Nephron progenitor cell (in vitro differentiated cells): Measurements from ENCODE around the gene AP3B2.
A peak's percentile ranks its signal among the peaks of the same experiment; 100 is the strongest.
"Not testable (repeated sequence)": the region's sequence is repeated elsewhere in the genome, so short reads cannot be mapped to it uniquely, and the experiment has no call there.

Source experiments
- DNase-seq: peaks from one replicate; pipeline ENCODE4 v3.0.0; 2021
- H3K27ac Mint-ChIP-seq: 2 replicates; pipeline ENCODE4 v1.8.0; 2021; ENCODE audit warnings: mild to moderate bottlenecking, moderate library complexity, mixed read lengths
- H3K27me3 Mint-ChIP-seq: 2 replicates; pipeline ENCODE4 v1.8.0; 2021; ENCODE audit warnings: mild to moderate bottlenecking, low read depth, mixed read lengths; ENCODE audit not compliant: poor library complexity
- H3K36me3 Mint-ChIP-seq: 2 replicates; pipeline ENCODE4 v1.8.0; 2021; ENCODE audit warnings: low read depth, mixed read lengths
- H3K4me1 Mint-ChIP-seq: 2 replicates; pipeline ENCODE4 v1.8.0; 2021; ENCODE audit warnings: mixed read lengths
- H3K4me3 Mint-ChIP-seq: 2 replicates; pipeline ENCODE4 v1.8.0; 2021; ENCODE audit warnings: mild to moderate bottlenecking, moderate library complexity, mixed read lengths
- H3K9me3 Mint-ChIP-seq: 2 replicates; pipeline ENCODE4 v1.8.0; 2021; ENCODE audit warnings: mild to moderate bottlenecking, moderate library complexity, mixed read lengths
- TF ChIP-seq, protein P1 (sequence below): fragments of 200-600 bp; sonication (generic); IDR thresholded peaks from 2 replicates; pipeline ENCODE4 v1.5.0; 2021; ENCODE audit warnings: antibody characterized with exemption

The AP3B2 gene

DNA sequence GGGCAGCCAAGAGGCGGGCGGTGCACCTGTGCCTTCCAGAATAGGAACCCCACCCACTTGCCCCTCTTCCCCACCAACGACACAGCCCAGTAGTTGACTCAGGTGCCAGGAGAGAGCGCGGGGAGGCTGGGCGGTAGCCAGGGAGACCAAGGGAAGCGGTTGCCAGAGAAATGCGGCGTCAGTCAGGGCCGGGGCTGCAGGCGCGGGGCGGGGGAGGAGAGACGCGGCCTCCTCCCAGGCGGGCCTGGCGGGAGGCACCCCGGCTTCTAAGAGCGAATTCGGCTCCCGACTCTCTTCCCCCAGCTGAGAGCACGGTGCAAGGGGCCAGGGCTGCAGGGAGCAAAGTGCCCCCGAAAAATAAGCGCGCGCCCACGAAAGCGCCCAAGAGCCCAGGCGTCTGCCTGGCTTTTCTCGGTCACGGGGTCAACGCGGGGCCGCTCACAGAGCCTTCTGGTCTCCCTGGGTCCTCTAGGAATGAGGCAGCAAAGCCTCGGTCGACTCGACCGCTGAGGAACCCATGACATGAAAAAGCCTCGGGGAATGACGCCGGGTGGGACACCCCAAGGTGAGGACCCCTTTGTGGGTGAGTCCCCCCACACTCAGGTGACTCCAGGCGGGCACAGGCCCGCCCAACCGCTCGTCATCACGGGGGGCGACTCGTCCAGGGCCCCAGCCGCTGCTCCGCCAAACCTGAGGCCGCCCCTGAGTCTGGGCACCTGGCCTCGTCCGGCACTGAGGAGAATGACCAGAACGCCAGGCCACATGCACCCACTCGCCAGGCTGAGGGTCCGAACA lies 63.2 kb downstream of the AP3B2 start:
- peaks cover 95% of the 10 kb centered on the region for H3K27me3 Mint-ChIP-seq
- H3K36me3 Mint-ChIP-seq: no peaks in the 10 kb centered on the region
- TF ChIP-seq, protein P1, sequence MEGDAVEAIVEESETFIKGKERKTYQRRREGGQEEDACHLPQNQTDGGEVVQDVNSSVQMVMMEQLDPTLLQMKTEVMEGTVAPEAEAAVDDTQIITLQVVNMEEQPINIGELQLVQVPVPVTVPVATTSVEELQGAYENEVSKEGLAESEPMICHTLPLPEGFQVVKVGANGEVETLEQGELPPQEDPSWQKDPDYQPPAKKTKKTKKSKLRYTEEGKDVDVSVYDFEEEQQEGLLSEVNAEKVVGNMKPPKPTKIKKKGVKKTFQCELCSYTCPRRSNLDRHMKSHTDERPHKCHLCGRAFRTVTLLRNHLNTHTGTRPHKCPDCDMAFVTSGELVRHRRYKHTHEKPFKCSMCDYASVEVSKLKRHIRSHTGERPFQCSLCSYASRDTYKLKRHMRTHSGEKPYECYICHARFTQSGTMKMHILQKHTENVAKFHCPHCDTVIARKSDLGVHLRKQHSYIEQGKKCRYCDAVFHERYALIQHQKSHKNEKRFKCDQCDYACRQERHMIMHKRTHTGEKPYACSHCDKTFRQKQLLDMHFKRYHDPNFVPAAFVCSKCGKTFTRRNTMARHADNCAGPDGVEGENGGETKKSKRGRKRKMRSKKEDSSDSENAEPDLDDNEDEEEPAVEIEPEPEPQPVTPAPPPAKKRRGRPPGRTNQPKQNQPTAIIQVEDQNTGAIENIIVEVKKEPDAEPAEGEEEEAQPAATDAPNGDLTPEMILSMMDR: no peak
- peaks cover 3% of the 10 kb centered on the region for H3K9me3 Mint-ChIP-seq
- H3K4me1 Mint-ChIP-seq: peaks cover 23% of the 10 kb centered on the region
- H3K27ac Mint-ChIP-seq: no peak overlapping the region
- peak; percentile 34 for DNase-seq
- H3K4me3 Mint-ChIP-seq: peak overlapping the region; percentile 59

DNA sequence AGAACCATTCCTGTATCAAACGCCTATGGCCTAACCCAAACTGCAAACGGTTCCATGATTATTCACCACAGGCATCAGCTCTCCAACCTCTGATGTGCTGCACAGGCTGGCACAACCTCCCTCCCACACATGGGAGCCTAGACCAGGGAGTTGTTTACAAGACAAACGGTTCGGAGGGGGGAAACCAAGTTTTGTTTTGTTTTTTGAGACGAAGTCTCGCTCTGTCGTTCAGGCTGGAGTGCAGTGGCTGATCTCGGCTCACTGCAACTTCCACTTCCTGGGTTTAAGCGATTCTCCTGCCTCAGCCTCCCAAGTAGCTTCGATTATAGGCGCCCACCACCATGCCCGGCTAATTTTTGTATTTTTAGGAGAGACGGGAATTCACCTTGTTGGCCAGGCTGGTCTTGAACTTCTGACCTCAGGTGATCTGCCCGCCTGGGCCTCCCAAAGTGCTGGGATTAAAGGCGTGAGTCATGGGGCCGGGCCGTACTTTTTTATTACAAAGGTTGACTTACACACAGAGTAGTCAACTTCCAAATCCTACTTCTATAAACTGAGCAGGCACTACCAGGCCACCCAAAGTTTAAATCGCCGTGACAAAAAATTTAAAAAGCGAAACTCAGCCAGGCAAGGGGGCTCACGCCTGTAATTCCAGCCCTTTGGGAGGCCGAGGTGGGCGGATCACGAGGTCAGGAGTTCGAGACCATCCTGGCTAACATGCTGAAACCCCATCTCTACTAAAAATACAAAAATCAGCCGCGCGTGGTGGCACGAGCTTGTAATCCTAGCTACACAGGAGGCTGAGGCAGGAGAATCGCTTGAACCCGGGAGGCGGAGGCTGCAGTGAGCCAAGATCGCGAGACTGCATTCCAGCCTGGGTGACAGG lies 64.5 kb downstream of the AP3B2 start:
- H3K36me3 Mint-ChIP-seq, DNase-seq, H3K9me3 Mint-ChIP-seq, H3K4me3 Mint-ChIP-seq, H3K27ac Mint-ChIP-seq: not testable (repeated sequence)
- H3K27me3 Mint-ChIP-seq: peaks cover 95% of the 10 kb centered on the region
- peaks cover 23% of the 10 kb centered on the region for H3K4me1 Mint-ChIP-seq

DNA sequence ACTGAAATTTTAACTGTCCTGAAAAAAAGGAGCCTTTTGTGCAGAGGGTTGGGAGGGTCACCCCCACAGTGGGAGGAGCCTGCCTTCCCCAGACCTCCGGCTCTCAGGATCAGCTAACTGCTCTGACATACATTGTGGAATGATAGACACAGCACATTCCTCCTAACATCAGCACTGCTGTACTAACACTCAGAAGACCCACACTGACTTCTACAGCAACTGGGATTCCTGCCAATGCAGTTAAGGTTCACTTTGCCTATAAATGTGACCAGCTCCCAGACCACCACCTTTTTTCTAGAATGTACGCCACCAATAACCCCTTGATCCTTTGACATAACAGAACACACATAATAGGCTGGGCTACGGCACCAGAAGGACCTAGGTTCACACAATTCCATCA lies 65.7 kb downstream of the AP3B2 start:
- Mint-ChIP-seq H3K27me3 (peaks cover 95% of the 10 kb centered on the region), H3K9me3 (peaks cover 3% of the 10 kb centered on the region), H3K27ac (no peak overlapping the region), H3K4me3 (no peak overlapping the region), H3K4me1 (peaks cover 23% of the 10 kb centered on the region), H3K36me3 (no peaks in the 10 kb centered on the region)
- TF ChIP-seq, protein P1: no peak
- DNase-seq: peak; percentile 31

DNA sequence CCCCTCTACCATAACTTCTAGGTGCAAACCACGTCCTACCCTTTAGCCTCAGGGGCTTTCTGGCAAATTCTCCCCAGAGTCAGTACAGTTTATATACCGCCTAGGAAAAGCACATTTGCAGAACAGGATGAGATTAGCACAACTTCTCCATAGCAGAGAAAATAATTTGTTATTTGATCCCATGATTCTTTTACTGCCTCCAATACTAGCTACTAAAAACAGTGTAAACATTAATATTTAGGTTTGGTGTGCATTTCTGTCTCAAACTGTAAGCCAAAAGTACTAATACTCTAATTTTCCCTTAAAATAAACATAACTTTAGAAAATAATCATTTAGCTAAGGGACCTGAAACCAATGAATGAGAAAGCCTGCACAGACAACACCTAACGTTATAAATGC lies 67.0 kb downstream of the AP3B2 start:
- no peaks in the 10 kb centered on the region for H3K36me3 Mint-ChIP-seq
- H3K4me3 Mint-ChIP-seq: no peak overlapping the region
- TF ChIP-seq, protein P1: no peak
- peaks cover 3% of the 10 kb centered on the region for H3K9me3 Mint-ChIP-seq
- peaks cover 94% of the 10 kb centered on the region for H3K27me3 Mint-ChIP-seq
- no peak for DNase-seq
- H3K4me1 Mint-ChIP-seq: peaks cover 18% of the 10 kb centered on the region
- H3K27ac Mint-ChIP-seq: no peak overlapping the region

DNA sequence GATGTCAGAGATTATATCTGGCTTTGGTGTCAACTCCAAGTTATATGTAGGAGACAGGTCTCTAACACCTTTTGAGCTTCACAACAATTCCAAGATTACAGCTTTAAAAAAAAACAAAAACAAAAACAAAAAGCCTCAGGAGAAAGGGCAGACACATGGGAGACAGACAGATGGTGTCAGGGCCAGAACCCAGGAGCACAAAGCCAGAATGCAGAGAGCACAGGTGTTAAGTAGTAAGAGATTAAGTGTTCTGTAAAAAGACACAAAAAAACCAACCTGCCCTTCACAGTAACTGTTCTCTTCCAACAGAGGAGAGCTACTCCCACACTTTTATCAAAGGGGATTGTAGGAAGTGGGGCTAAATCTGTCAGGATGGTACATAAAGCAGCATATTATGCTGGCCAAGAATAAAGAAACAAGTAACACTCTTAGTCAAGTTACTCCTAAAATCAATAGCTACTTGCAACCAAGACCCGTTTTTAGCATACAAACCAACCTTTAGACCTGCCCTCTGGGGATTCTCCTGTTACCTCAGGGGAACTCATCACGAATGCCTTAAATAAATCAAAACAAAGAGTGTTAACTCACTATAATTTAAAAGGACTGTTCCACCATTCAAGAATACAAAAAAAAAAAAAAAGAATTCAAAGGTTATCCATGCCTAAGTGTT lies 68.4 kb downstream of the AP3B2 start:
- H3K4me1 Mint-ChIP-seq: peaks cover 17% of the 10 kb centered on the region
- H3K36me3 Mint-ChIP-seq: no peaks in the 10 kb centered on the region
- DNase-seq: no peak
- no peak overlapping the region for H3K4me3 Mint-ChIP-seq
- no peak overlapping the region for H3K27ac Mint-ChIP-seq
- TF ChIP-seq, protein P1: no peak
- peaks cover 97% of the 10 kb centered on the region for H3K27me3 Mint-ChIP-seq
- H3K9me3 Mint-ChIP-seq: peaks cover 3% of the 10 kb centered on the region

DNA sequence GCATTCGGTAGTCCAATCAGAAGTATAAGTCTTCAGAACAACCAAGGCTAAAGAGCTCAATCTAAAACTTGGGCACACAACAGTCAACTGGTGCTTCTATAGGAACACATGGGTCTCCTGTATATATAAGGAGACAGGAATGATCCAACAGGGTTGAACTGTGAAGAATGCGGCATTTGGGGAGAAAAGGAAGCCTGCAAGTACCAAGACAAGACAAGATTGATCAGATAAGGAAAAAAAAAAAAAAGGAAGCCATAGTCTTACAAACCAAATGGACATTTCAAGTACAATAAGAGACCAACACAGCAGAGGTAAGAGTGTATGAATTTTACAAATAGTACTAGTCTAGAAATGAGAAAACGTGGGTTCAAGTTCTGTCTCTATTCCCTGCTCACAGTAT lies 69.0 kb downstream of the AP3B2 start:
- TF ChIP-seq, protein P1: no peak
- H3K4me1 Mint-ChIP-seq: peaks cover 13% of the 10 kb centered on the region
- no peak for DNase-seq
- H3K27me3 Mint-ChIP-seq: peaks cover 97% of the 10 kb centered on the region
- no peak overlapping the region for H3K4me3 Mint-ChIP-seq
- no peaks in the 10 kb centered on the region for H3K36me3 Mint-ChIP-seq
- H3K27ac Mint-ChIP-seq: no peak overlapping the region
- no peaks in the 10 kb centered on the region for H3K9me3 Mint-ChIP-seq
